ENCODE data around the gene MAGI2. TPM values are rescaled to one million over a fixed set of nuclear protein-coding genes. Genes with fewer than 3 reads are reported as not detected.

Gene MAGI2
- total RNA-seq, 1 experiment from 2014 or later = 0.22 TPM

- H3K4me1 ChIP-seq (ENCODE audit: control insufficient read depth in 1 of 2, insufficient read depth in 2 of 2, low read length in 2 of 2) = no peaks in the 10 kb centered on the region
- H3K9me3 ChIP-seq (ENCODE audit: control insufficient read depth in 1 of 2, insufficient read depth in 1 of 2, low read depth in 1 of 2, low read length in 2 of 2) = no peaks in the 10 kb centered on the region
- H2AFZ ChIP-seq (ENCODE audit: low read depth, low read length, poor library complexity, severe bottlenecking) = no peak overlapping the region
- H3K9me2 ChIP-seq (ENCODE audit: insufficient read depth) = no peaks in the 10 kb centered on the region
- ChIA-PET POLR2A (no interaction called here), CTCF (no interaction called here), RAD21 (ENCODE audit: low non-redundant PET in 1 of 2, low total read pairs in 2 of 2, uncharacterized antibody in 2 of 2, unreplicated experiment in 2 of 2) (no interaction called here)
- no peak overlapping the region for H3K9ac ChIP-seq (ENCODE audit: low read length)
- H3K4me3 ChIP-seq (replicated peaks in 1 of 2; ENCODE audit: low read depth in 1 of 2, low read length in 2 of 2) = no peak overlapping the region
- no peaks in the 10 kb centered on the region for H3K79me2 ChIP-seq (ENCODE audit: insufficient read depth, low read length)
- BruUV-seq (replicated peaks) = no TSS peak
- H3K36me3 ChIP-seq (ENCODE audit: control insufficient read depth in 1 of 2, insufficient read depth in 2 of 2, low read length in 2 of 2) = no peaks in the 10 kb centered on the region
- no peaks in the 10 kb centered on the region for H4K20me1 ChIP-seq (ENCODE audit: insufficient read depth)
- ATAC-seq (no peak), DNase-seq (ENCODE audit: low read depth, low spot score) (no peak)
- peaks cover 38% of the 10 kb centered on the region; the same call in 1 of the 2 replicates for H3K27me3 ChIP-seq (ENCODE audit: insufficient read depth, low read length)
- intact Hi-C loops (cut with micrococcal nuclease) = no loop called here
- no peak overlapping the region for H3K4me2 ChIP-seq (ENCODE audit: low read length)
- no peak overlapping the region for H3K27ac ChIP-seq (ENCODE audit: low read depth, low read length)
- TF ChIP-seq EZH2phosphoT487 (IDR thresholded peaks at IDR 0.05; ENCODE audit: borderline replicate concordance) = no peak
- TF ChIP-seq TCF7L2 (IDR thresholded peaks at IDR 0.05; ENCODE audit: borderline replicate concordance, extremely low read depth, insufficient read depth, insufficient read length) = no peak
- no peak for TF ChIP-seq FOSL1 (IDR thresholded peaks at IDR 0.05; ENCODE audit: low read depth)
- TF ChIP-seq ZNF274 (IDR thresholded peaks at IDR 0.05; ENCODE audit: low read depth, low read length) = no peak
- no peak for TF ChIP-seq ATF3 (IDR thresholded peaks at IDR 0.05)
- no peak for TF ChIP-seq ELF1 (IDR thresholded peaks at IDR 0.05; ENCODE audit: borderline replicate concordance, low read depth)
- no peak for TF ChIP-seq REST (IDR thresholded peaks at IDR 0.05; ENCODE audit: low read depth)
- TF ChIP-seq JUND (IDR thresholded peaks at IDR 0.05) = no peak
- TF ChIP-seq SIN3A (IDR thresholded peaks at IDR 0.05; ENCODE audit: low read depth) = no peak
- no peak for TF ChIP-seq ZBTB33 (IDR thresholded peaks at IDR 0.05; ENCODE audit: extremely low read depth, insufficient replicate concordance, low read length)
Measured at GRCh38 chr7:78355834-78356233, 1097.6 kb downstream of the MAGI2 start.
